Measurements from ENCODE around the gene SLC44A2. TPM values are rescaled to one million over a fixed set of nuclear protein-coding genes. Genes with fewer than 3 reads are reported as not detected.

Gene SLC44A2
- total and polyA plus RNA-seq, 8 donors = 175 to 255 (median 188) TPM

Other genes starting within 250 kb of the SLC44A2 start
- 100 to 1,000 TPM; 133 to 175 TPM for gene TYK2, start 245.0 kb upstream of the SLC44A2 start, total RNA-seq
- gene TYK2, start 245.0 kb upstream of the SLC44A2 start, polyA plus RNA-seq (ENCODE audit: insufficient read length in 6 of 6) = 100 to 1,000 TPM; 120 to 185 (median 151) TPM
- 100 to 1,000 TPM; 120 to 148 TPM for gene CDC37, start 222.0 kb upstream of the SLC44A2 start, total RNA-seq
- gene CDC37, start 222.0 kb upstream of the SLC44A2 start, polyA plus RNA-seq (ENCODE audit: insufficient read length in 6 of 6) = 100 to 1,000 TPM; 158 to 198 (median 171) TPM
- 10 to 100 TPM; 21.4 to 21.6 TPM for gene PDE4A, start 205.0 kb upstream of the SLC44A2 start, total RNA-seq
- gene PDE4A, start 205.0 kb upstream of the SLC44A2 start, polyA plus RNA-seq (ENCODE audit: insufficient read length in 6 of 6) = 10 to 100 TPM in 1 of 6 donors, 1 to 10 TPM in 5; 4.3 to 10.1 (median 8.0) TPM
- 10 to 100 TPM; 56.0 to 82.2 TPM for gene KEAP1, start 122.2 kb upstream of the SLC44A2 start, total RNA-seq
- gene KEAP1, start 122.2 kb upstream of the SLC44A2 start, polyA plus RNA-seq (ENCODE audit: insufficient read length in 6 of 6) = 10 to 100 TPM; 61.4 to 81.3 (median 75.8) TPM
- 1 to 10 TPM in 1 of 2 donors, under 1 TPM in 1; 0.92 to 1.8 TPM for gene S1PR5, start 108.1 kb upstream of the SLC44A2 start, total RNA-seq
- under 1 TPM; 0.20 to 0.87 (median 0.59) TPM for gene S1PR5, start 108.1 kb upstream of the SLC44A2 start, polyA plus RNA-seq (ENCODE audit: insufficient read length in 6 of 6)
- gene ATG4D, start 81.6 kb upstream of the SLC44A2 start, total RNA-seq = 10 to 100 TPM; 25.0 to 27.4 TPM
- gene ATG4D, start 81.6 kb upstream of the SLC44A2 start, polyA plus RNA-seq (ENCODE audit: insufficient read length in 6 of 6) = 10 to 100 TPM; 19.3 to 25.1 (median 21.8) TPM
- 10 to 100 TPM; 18.6 to 20.2 TPM for gene KRI1, start 59.5 kb upstream of the SLC44A2 start, total RNA-seq
- gene KRI1, start 59.5 kb upstream of the SLC44A2 start, polyA plus RNA-seq (ENCODE audit: insufficient read length in 6 of 6) = 10 to 100 TPM; 29.8 to 38.0 (median 35.6) TPM
- 10 to 100 TPM in 1 of 2 donors, 1 to 10 TPM in 1; 7.2 to 13.6 TPM for gene CDKN2D, start 56.6 kb upstream of the SLC44A2 start, total RNA-seq
- gene CDKN2D, start 56.6 kb upstream of the SLC44A2 start, polyA plus RNA-seq (ENCODE audit: insufficient read length in 6 of 6) = 10 to 100 TPM in 3 of 6 donors, 1 to 10 TPM in 3; 9.0 to 15.7 (median 10.0) TPM
- gene AP1M2, start 38.2 kb upstream of the SLC44A2 start, total RNA-seq = 10 to 100 TPM; 36.5 to 65.2 TPM
- 10 to 100 TPM; 31.6 to 39.9 (median 36.5) TPM for gene AP1M2, start 38.2 kb upstream of the SLC44A2 start, polyA plus RNA-seq (ENCODE audit: insufficient read length in 6 of 6)
- 100 to 1,000 TPM; 161 to 257 TPM for gene ILF3, start 28.8 kb downstream of the SLC44A2 start, total RNA-seq
- gene ILF3, start 28.8 kb downstream of the SLC44A2 start, polyA plus RNA-seq (ENCODE audit: insufficient read length in 6 of 6) = 100 to 1,000 TPM; 292 to 357 (median 305) TPM
- 10 to 100 TPM; 29.0 to 40.9 TPM for gene QTRT1, start 75.9 kb downstream of the SLC44A2 start, total RNA-seq
- gene QTRT1, start 75.9 kb downstream of the SLC44A2 start, polyA plus RNA-seq (ENCODE audit: insufficient read length in 6 of 6) = 10 to 100 TPM; 38.8 to 56.2 (median 49.1) TPM
- 100 to 1,000 TPM; 195 to 268 TPM for gene DNM2, start 92.5 kb downstream of the SLC44A2 start, total RNA-seq
- gene DNM2, start 92.5 kb downstream of the SLC44A2 start, polyA plus RNA-seq (ENCODE audit: insufficient read length in 6 of 6) = 100 to 1,000 TPM in 3 of 6 donors, 10 to 100 TPM in 3; 88.4 to 119 (median 99.2) TPM
- gene TMED1, start 210.7 kb downstream of the SLC44A2 start, total RNA-seq = 10 to 100 TPM; 25.4 to 27.0 TPM
- gene TMED1, start 210.7 kb downstream of the SLC44A2 start, polyA plus RNA-seq (ENCODE audit: insufficient read length in 6 of 6) = 10 to 100 TPM; 41.8 to 45.3 (median 43.5) TPM
- 10 to 100 TPM in 1 of 2 donors, 1 to 10 TPM in 1; 3.2 to 11.8 TPM for gene C19orf38, start 222.9 kb downstream of the SLC44A2 start, total RNA-seq
- gene C19orf38, start 222.9 kb downstream of the SLC44A2 start, polyA plus RNA-seq (ENCODE audit: insufficient read length in 6 of 6) = 1 to 10 TPM; 2.8 to 6.1 (median 4.1) TPM
- gene CARM1, start 246.0 kb downstream of the SLC44A2 start, total RNA-seq = 10 to 100 TPM; 34.4 to 37.1 TPM
- gene CARM1, start 246.0 kb downstream of the SLC44A2 start, polyA plus RNA-seq (ENCODE audit: insufficient read length in 6 of 6) = 10 to 100 TPM; 37.9 to 54.1 (median 42.5) TPM

Data from left lung (tissue), 8 donors.